Endothelial cell of umbilical vein (primary cell): ENCODE data around the gene GUK1. TPM values are rescaled to one million over a fixed set of nuclear protein-coding genes. Genes with fewer than 3 reads are reported as not detected.

ENCODE experiments used
- BruUV-seq: library from RNA; stranded (reverse); fragments of 400-500 nt; replicated peaks from 2 replicates; lab custom pipeline; 2021; lab: Mats Ljungman, UMichigan
- CTCF ChIA-PET: fragments of 300-600, 350-600 bp; sonication (Branson Sonifier 250); formaldehyde crosslinking; loops from one replicate; lab custom pipeline; 2021; ENCODE audit warnings: antibody characterized with exemption, inconsistent platforms; lab: Charles Lee
- POLR2A ChIA-PET: fragments of 300-600, 350-600 bp; sonication (Branson Sonifier 250); formaldehyde crosslinking; loops from one replicate; lab custom pipeline; 2021; ENCODE audit warnings: antibody characterized with exemption, inconsistent platforms; lab: Charles Lee
- DNase-seq: peaks from one replicate; pipeline ENCODE4 v3.0.0-alpha.2; 2011; ENCODE audit warnings: low read depth, low spot score
- FAIRE-seq: peaks from 2 replicates; lab custom pipeline; 2011; peaks lifted over from hg19 to GRCh38; lab: Jason Lieb, UNC
- H2AFZ ChIP-seq: 2 replicates; pipeline ENCODE4 v1.6.0; 2012; ENCODE audit warnings: low read depth, low read length, control low read depth, inconsistent platforms
- H3K27ac ChIP-seq: 2 replicates; pipeline ENCODE4 v1.5.1; 2011; ENCODE audit warnings: low read depth, mild to moderate bottlenecking, control low read depth, low read length, moderate library complexity; ENCODE audit not compliant: insufficient read depth
- H3K27me3 ChIP-seq, 2 experiments: 2 replicates each; pipeline versions ENCODE4 v1.6.0 to v1.6.1; 2011; ENCODE audit warnings: low read length in 2 of 2, mixed read lengths in 1 of 2; ENCODE audit not compliant: control insufficient read depth in 2 of 2, insufficient read depth in 2 of 2
- H3K36me3 ChIP-seq, 2 experiments: 2 replicates in 1 of 2; 3 replicates in 1 of 2; pipeline ENCODE4 v1.5.1; 2011; ENCODE audit warnings: low read length in 2 of 2, mild to moderate bottlenecking in 1 of 2, moderate library complexity in 1 of 2; ENCODE audit not compliant: control insufficient read depth in 2 of 2, insufficient read depth in 2 of 2; ENCODE audit errors: extremely low read depth in 1 of 2
- H3K4me1 ChIP-seq: 3 replicates; pipeline ENCODE4 v1.5.1; 2011; ENCODE audit warnings: mild to moderate bottlenecking, low read length; ENCODE audit not compliant: control insufficient read depth, insufficient read depth; ENCODE audit errors: extremely low read depth
- H3K4me2 ChIP-seq: 2 replicates; pipeline ENCODE4 v1.6.1; 2011; ENCODE audit warnings: low read length, control low read depth, mixed read lengths; ENCODE audit not compliant: insufficient read depth
- H3K4me3 ChIP-seq, 3 experiments: fragments of 200-600 bp in 1 of 3; sonication (generic), shearing (Covaris generic) in 1 of 3; replicated peaks in 1 of 3; 2 replicates each; pipeline ENCODE4 v1.5.1; 2011 to 2016; ENCODE audit warnings: control low read depth in 3 of 3, low read length in 3 of 3, mild to moderate bottlenecking in 2 of 3, inconsistent platforms in 1 of 3, low read depth in 1 of 3, moderate library complexity in 1 of 3; ENCODE audit not compliant: insufficient read depth in 1 of 3
- H3K79me2 ChIP-seq: 2 replicates; pipeline ENCODE4 v1.6.0; 2012; ENCODE audit warnings: low read length, inconsistent platforms; ENCODE audit not compliant: control insufficient read depth, insufficient read depth
- H3K9ac ChIP-seq: replicated peaks from 2 replicates; pipeline ENCODE3; 2011; ENCODE audit warnings: low read length, control low read depth; ENCODE audit not compliant: insufficient read depth; ENCODE audit errors: extremely low read depth
- H3K9me1 ChIP-seq: replicated peaks from 3 replicates; pipeline ENCODE4 v1.6.0; 2011; ENCODE audit warnings: mild to moderate bottlenecking, low read length; ENCODE audit not compliant: control insufficient read depth, insufficient read depth; ENCODE audit errors: extremely low read depth
- H3K9me3 ChIP-seq: replicated peaks from 2 replicates; pipeline ENCODE4 v1.5.1; 2012; ENCODE audit warnings: low read length, inconsistent platforms; ENCODE audit not compliant: control insufficient read depth, insufficient read depth
- H4K20me1 ChIP-seq: replicated peaks from 2 replicates; pipeline ENCODE3; 2011; ENCODE audit warnings: mild to moderate bottlenecking, low read length; ENCODE audit not compliant: control insufficient read depth, insufficient read depth; ENCODE audit errors: extremely low read depth
- EZH2 ChIP-seq: IDR thresholded peaks from 2 replicates; pipeline ENCODE4 v1.6.1; 2012; ENCODE audit warnings: borderline replicate concordance, low read depth, mild to moderate bottlenecking, moderate library complexity, low read length, inconsistent platforms; ENCODE audit not compliant: severe bottlenecking
- FOS ChIP-seq: IDR thresholded peaks from 2 replicates; pipeline ENCODE4 v1.6.1; 2011; ENCODE audit warnings: mild to moderate bottlenecking, low read length, moderate library complexity, borderline replicate concordance; ENCODE audit not compliant: insufficient read depth
- GATA2 ChIP-seq: IDR thresholded peaks from 2 replicates; pipeline ENCODE4 v1.7.0; 2011; ENCODE audit warnings: low read depth, mild to moderate bottlenecking, moderate library complexity, mixed read lengths, low read length; ENCODE audit not compliant: insufficient read length, insufficient read depth
- JUN ChIP-seq: IDR thresholded peaks from 2 replicates; pipeline ENCODE4 v1.6.1; 2011; ENCODE audit warnings: borderline replicate concordance, low read depth; ENCODE audit not compliant: insufficient read length, insufficient read depth
- MYC ChIP-seq: IDR thresholded peaks from one replicate; pipeline ENCODE4 v1.6.1; 2011; ENCODE audit warnings: mild to moderate bottlenecking, low read depth, low read length
- POLR2A ChIP-seq: IDR thresholded peaks from 2 replicates; pipeline ENCODE4 v1.6.1; 2012; ENCODE audit warnings: low read depth, mild to moderate bottlenecking, control low read depth, low read length
- POLR2AphosphoS5 ChIP-seq: IDR thresholded peaks from 2 replicates; pipeline ENCODE4 v1.6.1; 2012; ENCODE audit warnings: low read depth, mild to moderate bottlenecking, control low read depth, low read length, moderate library complexity; ENCODE audit not compliant: insufficient read depth
- dilution Hi-C: fragments of 300-500 bp; cut with MboI; formaldehyde crosslinking; loops from one replicate; pipeline ENCODE4 v1.15.0; 2019; ENCODE audit warnings: low sequenced_read_pairs; ENCODE audit not compliant: extremely low pct_ligation_motif_present
- intact Hi-C: fragments of 100-400 bp; cut with micrococcal nuclease; formaldehyde crosslinking; loops from one replicate; pipeline ENCODE4 v1.10.0; 2022
- polyA plus RNA-seq, 4 experiments: library from polyadenylated mRNA; depleted of rRNA in 3 of 4; stranded (reverse) in 3 of 4; unstranded in 1 of 4; fragments of >200 nt; gene quantifications; 2 replicates each; pipeline versions ENCODE4 v1.2.1 to v1.2.3, GENCODE V29; 2011 to 2012; ENCODE audit warnings: missing spikeins in 1 of 4
- total RNA-seq: library from RNA; stranded (reverse); gene quantifications from 2 replicates; pipeline ENCODE4 v1.2.3, GENCODE V29; 2021
- TF ChIP-seq, protein P1 (sequence below): IDR thresholded peaks from 2 replicates; pipeline ENCODE4 v1.6.1; 2011; ENCODE audit not compliant: insufficient read depth, insufficient read length
- TF ChIP-seq, protein P2 (sequence below), 2 donors: IDR thresholded peaks; 1 replicate in 1 of 2; 2 replicates in 1 of 2; pipeline ENCODE4 v1.5.1; 2011; ENCODE audit warnings: low read length in 2 of 2, mild to moderate bottlenecking in 2 of 2, moderate library complexity in 2 of 2, control low read depth in 1 of 2, inconsistent platforms in 1 of 2, low read depth in 1 of 2; ENCODE audit not compliant: insufficient read depth in 1 of 2; ENCODE audit errors: extremely low read depth in 1 of 2

GUK1 gene
- total and polyA plus RNA-seq, 2 donors (not counting 3 experiments of a cell fraction or from before 2014, with no cell fraction given), result 239 to 742 TPM

DNA sequence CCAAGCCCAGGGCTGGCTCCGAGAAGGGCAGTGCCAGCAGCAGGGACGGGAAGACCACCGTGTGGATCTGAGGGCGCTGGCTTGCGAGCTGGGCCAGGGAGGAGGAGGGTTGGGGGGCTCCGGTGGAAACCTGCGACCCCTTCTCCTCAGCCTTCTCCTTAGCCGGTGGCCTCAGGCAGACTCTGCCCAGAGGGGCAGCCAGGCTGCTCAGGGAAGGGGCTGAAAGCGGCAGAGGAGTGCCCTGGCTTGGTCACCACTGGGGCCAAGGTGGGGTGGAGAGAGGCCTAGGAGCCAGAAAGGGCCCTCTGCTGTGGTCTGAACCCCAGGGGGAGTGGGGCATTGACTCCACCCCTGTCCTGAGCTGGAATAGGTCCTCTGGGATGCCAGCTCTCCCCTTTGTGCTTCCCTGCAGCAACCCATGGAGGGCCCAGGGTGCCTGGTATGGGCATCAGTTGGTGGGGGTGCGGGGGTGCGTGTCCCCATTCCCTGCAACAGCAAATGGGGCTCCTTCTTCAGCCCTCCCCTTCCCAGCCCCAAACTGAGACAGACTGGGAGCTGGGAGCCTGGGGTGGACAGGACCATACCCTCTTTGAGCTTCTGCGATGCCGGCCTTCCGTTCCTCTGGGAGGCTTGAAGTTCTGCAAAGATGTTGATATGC lies 19.1 kb downstream of the GUK1 start:
- Histone ChIP-seq H3K4me1 (peaks cover 20% of the 10 kb centered on the region), H3K27ac (no peak overlapping the region), H3K4me2 (no peak overlapping the region), H4K20me1 (no peaks in the 10 kb centered on the region), H3K79me2 (no peaks in the 10 kb centered on the region), H3K27me3 (no peaks in the 10 kb centered on the region), H3K9ac (no peak overlapping the region), H3K9me1 (no peaks in the 10 kb centered on the region), H3K9me3 (no peaks in the 10 kb centered on the region), H3K36me3 (no peaks in the 10 kb centered on the region), H3K4me3 (no peak overlapping the region), H2AFZ (no peak overlapping the region)
- dilution Hi-C loops, result no loop called here
- intact Hi-C loops, result no loop called here
- no peak for FAIRE-seq
- BruUV-seq, result no TSS peak
- TF ChIP-seq, protein P1, sequence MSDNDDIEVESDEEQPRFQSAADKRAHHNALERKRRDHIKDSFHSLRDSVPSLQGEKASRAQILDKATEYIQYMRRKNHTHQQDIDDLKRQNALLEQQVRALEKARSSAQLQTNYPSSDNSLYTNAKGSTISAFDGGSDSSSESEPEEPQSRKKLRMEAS, result no peak
- TF ChIP-seq FOS, result no peak
- TF ChIP-seq, protein P2, sequence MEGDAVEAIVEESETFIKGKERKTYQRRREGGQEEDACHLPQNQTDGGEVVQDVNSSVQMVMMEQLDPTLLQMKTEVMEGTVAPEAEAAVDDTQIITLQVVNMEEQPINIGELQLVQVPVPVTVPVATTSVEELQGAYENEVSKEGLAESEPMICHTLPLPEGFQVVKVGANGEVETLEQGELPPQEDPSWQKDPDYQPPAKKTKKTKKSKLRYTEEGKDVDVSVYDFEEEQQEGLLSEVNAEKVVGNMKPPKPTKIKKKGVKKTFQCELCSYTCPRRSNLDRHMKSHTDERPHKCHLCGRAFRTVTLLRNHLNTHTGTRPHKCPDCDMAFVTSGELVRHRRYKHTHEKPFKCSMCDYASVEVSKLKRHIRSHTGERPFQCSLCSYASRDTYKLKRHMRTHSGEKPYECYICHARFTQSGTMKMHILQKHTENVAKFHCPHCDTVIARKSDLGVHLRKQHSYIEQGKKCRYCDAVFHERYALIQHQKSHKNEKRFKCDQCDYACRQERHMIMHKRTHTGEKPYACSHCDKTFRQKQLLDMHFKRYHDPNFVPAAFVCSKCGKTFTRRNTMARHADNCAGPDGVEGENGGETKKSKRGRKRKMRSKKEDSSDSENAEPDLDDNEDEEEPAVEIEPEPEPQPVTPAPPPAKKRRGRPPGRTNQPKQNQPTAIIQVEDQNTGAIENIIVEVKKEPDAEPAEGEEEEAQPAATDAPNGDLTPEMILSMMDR (IDR thresholded peaks at IDR 0.05; ENCODE audit: extremely low read depth in 1 of 2, insufficient read depth in 1 of 2, low read depth in 1 of 2, low read length in 2 of 2), result no peak
- ChIA-PET POLR2A (no interaction called here), CTCF (no interaction called here)
- no peak for DNase-seq

DNA sequence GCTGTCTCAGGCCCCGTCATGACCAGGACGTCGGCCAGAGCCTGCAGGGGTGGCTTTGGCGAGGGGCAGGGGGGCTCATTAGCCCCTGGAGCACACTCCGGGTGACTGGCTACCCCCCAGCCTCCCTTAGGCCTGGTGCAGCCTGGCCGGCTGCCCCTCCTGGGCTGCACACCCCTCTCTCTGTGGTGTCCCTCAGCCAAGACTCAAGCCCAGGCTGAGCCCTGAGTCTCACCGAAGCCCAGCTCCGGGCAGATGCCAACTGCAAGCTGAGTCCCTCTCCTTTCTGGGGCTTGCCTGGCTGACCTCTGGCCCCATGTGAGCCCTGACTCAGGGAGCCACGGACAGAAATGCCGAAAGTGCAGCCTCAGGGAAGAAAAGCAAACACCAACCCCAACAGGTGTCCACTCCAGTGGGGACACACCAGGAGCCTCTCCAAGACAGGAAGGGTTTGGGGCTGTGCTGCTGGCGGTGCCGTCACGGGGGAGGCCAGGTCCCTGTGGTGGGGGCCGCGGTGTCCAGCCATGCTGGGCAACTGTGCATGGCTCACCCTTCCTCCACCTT lies 20.2 kb downstream of the GUK1 start:
- Histone ChIP-seq H3K36me3 (no peaks in the 10 kb centered on the region), H3K4me2 (no peak overlapping the region), H4K20me1 (no peaks in the 10 kb centered on the region), H3K4me1 (peaks cover 22% of the 10 kb centered on the region), H3K27ac (no peak overlapping the region), H2AFZ (no peak overlapping the region), H3K27me3 (no peaks in the 10 kb centered on the region), H3K79me2 (no peaks in the 10 kb centered on the region), H3K9me1 (no peaks in the 10 kb centered on the region), H3K9ac (no peak overlapping the region), H3K9me3 (no peaks in the 10 kb centered on the region), H3K4me3 (no peak overlapping the region)
- ChIA-PET CTCF (no interaction called here), POLR2A (no interaction called here)
- FAIRE-seq, result no peak
- dilution Hi-C loops (no loop called here), intact Hi-C loops (loop anchor here (10.0 kb wide), 1 partner anchor 375 kb away; no protein-coding TSS in a partner anchor)
- BruUV-seq, result no TSS peak
- TF ChIP-seq MYC, result no peak
- no peak for TF ChIP-seq JUN
- no peak for TF ChIP-seq POLR2AphosphoS5
- no peak for TF ChIP-seq POLR2A
- TF ChIP-seq EZH2, result no peak
- TF ChIP-seq, protein P1, result no peak
- TF ChIP-seq, protein P2 (IDR thresholded peaks at IDR 0.05; ENCODE audit: extremely low read depth in 1 of 2, insufficient read depth in 1 of 2, low read depth in 1 of 2, low read length in 2 of 2), result no peak
- no peak for TF ChIP-seq GATA2
- TF ChIP-seq FOS, result no peak
- DNase-seq, result no peak
